NCI-H187 treated with DMSO at 0.1 percent for 48 hours (cell line): ENCODE data around the gene SSBP4.
"Not testable (repeated sequence)": the region's sequence is repeated elsewhere in the genome, so short reads cannot be mapped to it uniquely, and the experiment has no call there.

Experiments
- DNase-seq: peaks from one replicate; lab custom pipeline; 2025; lab: John Stamatoyannopoulos, UW

SSBP4 gene

DNA sequence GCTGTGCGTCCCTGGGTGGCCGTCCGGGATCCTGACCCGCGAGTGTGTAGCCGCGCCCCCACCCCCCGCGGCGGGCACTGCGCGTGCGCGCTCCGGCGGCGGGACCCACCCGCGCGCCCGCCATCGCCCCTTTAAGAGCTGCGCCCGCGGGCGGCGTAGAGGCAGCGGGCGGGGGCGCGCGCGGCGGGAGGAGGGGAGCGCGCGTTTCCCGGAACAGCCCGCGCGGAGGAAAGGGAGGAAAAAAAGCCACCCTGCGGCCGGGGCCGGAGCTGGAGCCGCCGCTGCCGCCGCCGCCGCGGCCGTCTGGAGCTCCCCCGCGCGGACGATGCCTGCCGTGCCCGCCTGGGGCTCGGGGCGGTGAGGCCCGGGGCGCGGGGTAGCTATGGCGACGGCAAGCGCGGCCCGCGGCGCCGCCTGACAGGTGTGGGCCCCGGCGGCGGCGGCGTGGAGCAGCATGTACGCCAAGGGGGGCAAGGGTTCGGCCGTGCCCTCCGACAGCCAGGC is at the start of gene SSBP4:
Gene SSBP4 (plus strand): TSS at position 204 of the 504 bp plus-strand sequence. CDS start 251 bp downstream, at position 455.
- no peak for DNase-seq

DNA sequence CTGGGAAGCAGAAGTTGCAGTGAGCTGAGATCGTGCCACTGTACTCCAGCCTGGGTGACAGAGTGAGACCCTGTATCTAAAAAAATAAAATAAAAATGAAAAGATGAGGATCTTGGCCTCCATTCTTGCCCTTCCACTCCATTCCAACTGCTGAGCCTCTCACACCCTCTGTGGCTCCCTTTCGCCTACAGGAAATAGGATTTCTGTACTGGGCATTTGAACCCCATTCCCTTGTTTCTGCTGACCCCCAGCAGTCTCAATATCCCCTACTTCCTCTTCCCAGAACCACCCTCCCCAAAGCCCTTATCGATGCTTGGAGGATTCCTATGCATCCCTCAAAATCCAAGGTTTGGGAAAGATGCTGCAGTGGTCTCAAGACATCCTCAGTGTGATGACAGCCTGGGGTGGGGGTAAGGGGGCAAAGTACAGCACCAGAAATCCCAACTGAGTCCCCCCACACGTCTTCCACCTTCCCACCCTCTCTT is 45.7 kb upstream of the SSBP4 start:
- DNase-seq, result no peak

DNA sequence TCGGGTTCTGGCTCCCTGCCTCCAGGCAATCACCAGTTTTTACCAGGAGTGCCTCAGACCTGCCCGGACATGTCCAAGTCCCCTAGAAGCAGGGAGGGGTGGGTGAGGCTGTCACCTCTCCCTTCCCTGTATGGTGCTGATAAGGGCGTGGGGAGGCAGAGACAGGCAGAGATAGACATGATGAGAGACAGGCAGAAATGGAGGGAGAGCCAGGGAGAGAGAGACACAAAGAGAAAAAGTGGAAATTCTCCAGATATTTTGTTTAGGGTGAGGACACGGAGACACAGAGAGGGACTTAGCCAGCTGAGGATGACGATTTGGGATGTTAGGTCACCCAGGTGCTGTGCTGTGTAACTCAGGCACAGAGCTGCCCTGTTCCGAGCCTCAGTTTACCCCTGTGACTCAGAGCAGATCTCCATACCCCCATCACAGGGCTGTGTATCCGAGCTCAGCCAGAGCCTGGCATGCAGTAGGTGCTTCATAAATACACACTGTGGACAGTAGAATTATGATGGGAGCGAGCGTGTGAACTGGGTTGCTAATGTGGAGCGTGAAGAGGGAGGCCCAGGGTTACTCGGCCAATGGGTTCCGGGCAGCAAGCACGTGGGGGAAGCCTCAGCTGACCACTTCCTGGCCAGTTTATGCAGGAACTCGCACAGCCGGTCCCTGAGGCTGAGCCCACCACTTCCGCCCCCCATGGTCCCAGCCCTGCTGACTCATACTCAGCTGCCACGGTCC is 45.1 kb upstream of the SSBP4 start:
- no peak for DNase-seq

DNA sequence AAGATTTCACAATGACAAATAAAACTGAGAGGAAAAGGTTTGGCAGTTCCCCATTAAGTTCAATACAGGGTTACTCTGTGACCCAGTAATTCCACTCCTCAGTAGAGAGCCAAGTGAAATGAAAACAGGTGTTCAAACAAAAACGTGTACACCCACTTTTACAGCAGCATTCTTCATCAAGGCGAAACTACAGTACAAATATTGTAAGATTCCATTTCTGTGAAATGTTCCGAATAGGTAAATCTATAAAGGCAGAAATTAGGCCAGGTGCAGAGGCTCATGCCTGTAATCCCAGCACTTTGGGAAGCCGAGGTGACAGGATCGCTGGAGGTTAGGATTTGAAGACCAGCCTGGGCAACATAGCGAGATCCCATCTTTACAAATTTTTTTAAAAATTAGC is 42.2 kb upstream of the SSBP4 start:
- no peak for DNase-seq

DNA sequence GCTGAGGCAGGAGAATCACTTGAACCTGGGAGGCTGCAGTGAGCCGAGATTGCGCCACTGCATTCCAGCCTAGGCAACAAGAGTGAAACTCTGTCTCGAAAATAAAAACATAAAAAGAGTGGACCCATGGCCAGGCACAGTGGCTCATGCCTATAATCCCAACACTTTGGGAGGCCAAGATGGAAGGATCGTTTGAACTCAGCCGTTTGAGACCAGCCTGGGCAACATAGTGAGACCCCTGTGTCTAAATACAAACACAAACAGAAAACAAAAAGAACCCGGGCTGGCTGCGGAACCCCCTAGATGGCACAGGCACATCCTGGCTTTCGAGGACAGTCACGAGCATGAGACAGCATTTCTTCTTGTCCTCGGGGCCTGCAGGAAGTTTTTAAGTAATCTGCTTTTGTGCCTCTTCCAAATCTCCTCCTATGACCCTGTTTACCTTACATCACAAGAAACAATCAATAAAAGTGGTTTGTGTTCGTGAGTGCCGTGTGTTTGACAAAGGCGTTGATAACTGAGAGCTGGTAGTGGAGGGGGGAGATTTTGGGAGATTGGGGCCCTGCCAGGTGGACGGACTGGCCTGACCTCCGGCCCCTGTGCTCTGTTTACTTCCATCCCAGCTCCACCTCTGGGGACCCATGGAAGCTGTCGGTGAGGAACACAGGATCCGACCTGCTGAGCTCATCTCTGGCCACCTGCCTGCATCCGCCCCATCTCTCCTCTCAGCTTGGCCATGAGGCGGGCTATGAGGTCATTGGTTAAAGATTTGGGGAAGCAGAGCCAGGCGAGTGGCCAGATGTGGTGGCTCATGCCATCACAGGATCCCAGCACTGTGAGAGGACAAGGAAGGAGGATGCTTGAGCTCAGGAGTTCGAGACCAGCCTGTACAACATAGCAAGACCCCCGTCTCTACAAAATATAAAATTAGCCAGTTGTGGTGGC is 39.1 kb upstream of the SSBP4 start:
- DNase-seq, result no peak

DNA sequence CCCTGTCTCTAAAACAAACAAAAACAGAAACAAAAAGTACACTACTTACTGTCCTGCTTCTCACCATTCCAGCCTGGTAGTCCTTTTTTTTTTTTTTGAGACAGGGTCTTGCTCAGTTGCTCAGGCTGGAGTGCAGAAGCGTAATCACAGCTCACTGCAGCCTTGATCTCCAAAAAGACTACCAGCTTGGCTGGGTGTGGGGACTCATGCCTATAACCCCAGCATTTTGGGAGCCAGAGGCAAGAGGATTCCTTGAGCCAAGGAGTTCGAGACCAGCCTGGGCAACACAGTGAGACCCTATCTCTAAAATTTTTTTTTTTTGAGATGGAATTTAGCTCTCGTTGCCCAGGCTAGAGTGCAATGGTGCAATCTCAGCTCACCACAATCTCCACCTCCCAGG is 38.4 kb upstream of the SSBP4 start:
- no peak for DNase-seq

DNA sequence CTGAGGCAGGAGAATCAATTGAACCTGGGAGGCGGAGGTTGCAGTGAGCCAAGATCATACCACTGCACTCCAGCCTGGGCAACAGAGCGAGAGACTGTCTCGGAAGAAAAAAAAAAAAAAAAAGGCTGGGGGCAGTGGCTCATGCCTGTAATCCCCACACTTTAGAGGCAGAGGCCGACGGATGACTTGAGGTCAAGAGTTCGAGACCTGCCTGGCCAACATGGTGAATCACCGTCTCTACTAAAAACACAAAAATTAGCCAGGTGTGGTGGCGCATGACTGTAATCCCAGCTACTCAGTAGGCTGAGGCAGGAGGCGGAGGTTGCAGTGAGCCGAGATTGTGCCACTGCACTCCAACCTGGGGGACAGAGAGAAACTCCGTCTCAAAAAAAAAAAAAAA is 35.6 kb upstream of the SSBP4 start:
- not testable (repeated sequence) for DNase-seq

DNA sequence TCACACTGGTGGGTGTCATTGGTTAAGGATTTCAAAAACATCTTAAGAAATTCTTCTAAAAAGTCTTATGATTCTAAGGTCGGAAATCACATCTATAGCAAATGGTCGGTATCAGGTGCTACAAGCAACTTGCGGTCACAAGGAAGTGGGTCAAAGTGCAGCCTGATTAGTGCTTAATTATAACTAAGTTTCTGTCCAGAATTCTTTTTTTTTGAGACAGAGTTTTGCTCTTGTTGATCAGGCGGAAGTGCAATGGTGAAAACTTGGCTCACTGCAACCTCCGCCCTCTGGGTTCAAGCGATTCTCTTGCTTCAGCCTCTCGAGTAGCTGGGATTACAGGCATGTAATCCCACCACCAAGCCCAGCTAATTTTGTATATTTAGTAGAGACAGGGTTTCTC is 34.4 kb upstream of the SSBP4 start:
- no peak for DNase-seq

DNA sequence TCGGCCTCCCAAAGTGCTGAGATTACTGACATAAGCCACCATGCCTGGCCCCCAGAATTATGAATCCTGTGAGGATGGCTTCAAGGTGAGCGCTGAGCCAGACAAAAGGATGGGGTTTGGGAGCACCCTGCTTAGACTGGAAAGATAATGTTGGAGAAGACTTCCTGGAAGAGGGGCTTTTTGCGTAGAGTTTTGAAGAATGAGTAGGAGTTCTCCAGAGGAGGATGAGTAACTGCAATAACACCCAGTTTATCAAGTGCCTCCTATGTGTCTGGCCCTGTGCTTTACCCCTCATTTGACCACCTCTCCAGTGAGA is 33.9 kb upstream of the SSBP4 start:
- no peak for DNase-seq

DNA sequence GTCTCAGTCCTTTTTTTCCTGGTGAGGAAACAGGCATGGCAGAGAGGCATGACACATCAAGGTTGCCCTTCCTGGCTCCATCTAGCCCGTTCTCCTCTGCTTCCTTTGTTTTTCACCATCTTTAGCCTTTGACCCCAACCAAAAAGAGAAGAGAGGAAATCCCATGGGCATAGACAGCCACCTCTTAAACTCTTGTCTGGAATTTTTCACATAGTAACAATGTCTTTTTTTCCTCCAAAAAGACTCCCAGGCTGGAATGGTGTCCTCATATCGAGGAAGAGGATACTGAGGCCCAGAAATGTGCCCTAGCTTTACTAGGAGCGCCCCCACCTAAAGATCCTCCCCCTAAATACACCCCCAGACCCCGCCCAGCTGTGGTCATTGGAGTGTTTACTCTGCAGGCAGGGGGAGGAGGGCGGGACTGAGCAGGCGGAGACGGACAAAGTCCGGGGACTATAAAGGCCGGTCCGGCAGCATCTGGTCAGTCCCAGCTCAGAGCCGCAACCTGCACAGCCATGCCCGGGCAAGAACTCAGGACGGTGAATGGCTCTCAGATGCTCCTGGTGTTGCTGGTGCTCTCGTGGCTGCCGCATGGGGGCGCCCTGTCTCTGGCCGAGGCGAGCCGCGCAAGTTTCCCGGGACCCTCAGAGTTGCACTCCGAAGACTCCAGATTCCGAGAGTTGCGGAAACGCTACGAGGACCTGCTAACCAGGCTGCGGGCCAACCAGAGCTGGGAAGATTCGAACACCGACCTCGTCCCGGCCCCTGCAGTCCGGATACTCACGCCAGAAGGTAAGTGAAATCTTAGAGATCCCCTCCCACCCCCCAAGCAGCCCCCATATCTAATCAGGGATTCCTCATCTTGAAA is 33.3 kb upstream of the SSBP4 start, which contains the start of gene GDF15:
Gene GDF15 (plus strand): TSS at position 484 of the 868 bp plus-strand sequence. CDS start 32 bp downstream, at position 516.
- no peak for DNase-seq

DNA sequence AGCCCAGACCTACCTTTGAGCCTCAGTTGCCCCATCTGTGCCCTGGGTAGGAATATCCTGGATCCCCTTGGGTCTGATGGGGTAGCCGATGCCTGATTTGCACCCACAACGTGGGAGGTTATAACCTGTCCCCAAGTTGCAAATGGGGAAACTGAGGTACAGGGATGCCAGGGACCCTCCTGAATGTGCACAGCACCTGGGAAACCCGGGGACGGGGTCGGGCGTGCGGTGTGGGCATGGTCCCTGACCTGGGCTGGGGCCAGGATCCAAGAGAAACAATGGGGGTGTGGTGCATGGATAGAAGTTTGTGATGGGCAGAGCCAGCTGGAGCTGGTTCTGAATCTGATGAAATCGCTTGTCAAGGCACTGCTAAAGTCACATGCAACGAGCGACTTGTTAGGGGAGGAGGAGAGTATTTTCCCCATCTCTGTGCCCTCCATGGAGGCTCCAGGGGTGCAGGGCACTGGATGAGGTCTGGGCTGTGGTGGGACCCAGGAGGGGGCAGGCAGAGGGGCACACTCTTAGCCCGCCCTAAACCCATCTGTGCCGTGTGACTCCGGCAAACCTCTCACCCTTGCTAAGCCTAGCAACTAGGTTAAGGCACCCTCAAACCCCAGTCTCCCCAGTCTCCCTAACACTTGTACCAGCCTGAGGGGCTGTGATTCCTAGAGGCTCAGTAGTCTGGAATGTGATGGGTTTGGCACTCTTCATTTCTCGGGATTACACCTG is 32.5 kb upstream of the SSBP4 start:
- DNase-seq, result no peak

DNA sequence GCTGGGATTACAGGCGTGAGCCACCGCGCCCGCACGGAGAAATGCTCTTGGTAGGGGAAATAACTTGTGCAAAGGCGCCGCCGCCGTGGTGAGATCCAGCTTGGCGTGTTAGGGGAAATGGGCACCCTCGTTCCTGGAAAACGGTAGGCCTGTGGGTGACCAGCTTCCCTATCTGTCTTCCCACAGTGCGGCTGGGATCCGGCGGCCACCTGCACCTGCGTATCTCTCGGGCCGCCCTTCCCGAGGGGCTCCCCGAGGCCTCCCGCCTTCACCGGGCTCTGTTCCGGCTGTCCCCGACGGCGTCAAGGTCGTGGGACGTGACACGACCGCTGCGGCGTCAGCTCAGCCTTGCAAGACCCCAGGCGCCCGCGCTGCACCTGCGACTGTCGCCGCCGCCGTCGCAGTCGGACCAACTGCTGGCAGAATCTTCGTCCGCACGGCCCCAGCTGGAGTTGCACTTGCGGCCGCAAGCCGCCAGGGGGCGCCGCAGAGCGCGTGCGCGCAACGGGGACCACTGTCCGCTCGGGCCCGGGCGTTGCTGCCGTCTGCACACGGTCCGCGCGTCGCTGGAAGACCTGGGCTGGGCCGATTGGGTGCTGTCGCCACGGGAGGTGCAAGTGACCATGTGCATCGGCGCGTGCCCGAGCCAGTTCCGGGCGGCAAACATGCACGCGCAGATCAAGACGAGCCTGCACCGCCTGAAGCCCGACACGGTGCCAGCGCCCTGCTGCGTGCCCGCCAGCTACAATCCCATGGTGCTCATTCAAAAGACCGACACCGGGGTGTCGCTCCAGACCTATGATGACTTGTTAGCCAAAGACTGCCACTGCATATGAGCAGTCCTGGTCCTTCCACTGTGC is 30.9 kb upstream of the SSBP4 start:
- DNase-seq, result no peak

DNA sequence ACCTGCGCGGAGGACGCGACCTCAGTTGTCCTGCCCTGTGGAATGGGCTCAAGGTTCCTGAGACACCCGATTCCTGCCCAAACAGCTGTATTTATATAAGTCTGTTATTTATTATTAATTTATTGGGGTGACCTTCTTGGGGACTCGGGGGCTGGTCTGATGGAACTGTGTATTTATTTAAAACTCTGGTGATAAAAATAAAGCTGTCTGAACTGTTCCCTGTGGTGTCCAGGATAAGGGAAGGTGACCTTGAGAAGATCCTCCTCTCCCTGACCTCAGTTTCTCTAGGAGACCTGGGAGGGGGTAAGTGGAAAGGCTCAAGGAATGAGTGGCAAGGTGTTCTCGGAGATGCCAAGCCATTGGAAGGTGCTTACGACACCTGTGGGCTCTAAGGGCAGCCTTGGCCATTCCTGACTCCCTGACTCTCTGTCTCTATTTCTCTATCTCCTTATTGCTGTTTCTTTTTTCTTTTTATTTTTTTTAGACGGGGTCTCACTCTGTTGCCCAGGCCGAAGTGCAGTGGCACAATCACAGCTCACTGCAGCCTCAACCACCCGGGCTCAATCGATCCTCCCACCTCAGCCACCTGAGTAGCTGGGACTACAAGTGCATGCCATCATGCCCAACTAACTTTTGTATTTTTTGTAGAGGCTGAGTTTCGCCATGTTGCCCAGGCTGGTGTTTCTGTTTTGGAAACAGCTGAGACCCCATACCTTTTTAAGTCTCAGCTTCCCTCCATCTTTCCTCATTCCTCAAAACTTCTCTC is 30.1 kb upstream of the SSBP4 start:
- no peak for DNase-seq

DNA sequence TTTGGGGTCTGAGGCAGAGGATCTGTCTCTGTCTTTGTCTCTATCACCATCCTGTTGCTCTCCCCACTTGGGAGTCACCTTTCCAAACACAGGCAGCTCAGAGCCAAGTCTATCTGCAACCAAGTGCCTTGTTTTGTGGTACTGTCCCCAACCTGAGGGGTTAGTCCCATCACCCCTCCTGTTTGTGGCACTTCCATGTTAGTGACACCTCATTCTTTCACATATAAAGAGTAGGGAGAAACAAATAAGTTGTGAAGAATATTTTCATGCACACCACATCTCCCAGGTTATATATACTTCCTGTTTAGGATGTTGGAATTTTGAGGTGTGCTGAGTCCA is 29.5 kb upstream of the SSBP4 start:
- no peak for DNase-seq

DNA sequence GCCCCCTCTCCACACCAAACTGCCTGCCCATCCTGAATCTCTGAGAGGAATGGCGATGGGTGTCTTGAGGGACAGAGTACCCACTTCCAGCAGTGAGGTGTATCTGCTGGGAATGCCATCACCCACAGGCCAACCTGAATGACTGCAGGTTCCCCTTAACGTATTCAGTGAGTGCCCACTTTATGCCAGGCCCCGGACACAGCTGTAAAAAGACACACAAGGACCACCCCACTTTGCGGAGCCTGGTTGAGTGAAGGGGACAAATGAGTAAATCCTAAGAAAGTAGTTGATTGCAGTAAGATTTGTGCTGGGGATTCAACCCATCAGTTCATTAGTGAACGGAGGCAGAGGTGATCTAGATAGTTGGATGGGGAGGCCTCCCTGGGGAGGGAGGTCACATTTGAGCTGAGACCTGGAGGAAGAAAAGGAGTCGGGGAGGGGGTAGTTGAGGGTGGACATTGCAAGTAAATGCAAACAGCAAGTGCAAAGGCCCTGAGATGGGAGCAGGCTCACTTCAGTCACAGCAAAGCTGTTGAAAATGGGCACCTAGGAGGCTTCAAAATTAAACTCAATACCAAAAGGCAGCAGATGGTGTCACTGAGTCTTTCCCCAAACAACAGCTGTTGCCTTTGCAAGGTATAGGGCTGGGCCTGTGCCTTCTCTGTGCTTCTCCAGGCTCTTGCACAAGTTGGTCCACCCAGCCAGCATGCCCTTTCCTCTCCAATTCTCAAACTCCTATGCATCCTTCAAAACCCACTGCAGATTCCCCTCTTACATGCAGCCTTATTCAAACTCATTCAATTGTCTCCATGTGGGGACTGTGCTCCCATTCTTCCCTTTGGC is 28.9 kb upstream of the SSBP4 start:
- no peak for DNase-seq

DNA sequence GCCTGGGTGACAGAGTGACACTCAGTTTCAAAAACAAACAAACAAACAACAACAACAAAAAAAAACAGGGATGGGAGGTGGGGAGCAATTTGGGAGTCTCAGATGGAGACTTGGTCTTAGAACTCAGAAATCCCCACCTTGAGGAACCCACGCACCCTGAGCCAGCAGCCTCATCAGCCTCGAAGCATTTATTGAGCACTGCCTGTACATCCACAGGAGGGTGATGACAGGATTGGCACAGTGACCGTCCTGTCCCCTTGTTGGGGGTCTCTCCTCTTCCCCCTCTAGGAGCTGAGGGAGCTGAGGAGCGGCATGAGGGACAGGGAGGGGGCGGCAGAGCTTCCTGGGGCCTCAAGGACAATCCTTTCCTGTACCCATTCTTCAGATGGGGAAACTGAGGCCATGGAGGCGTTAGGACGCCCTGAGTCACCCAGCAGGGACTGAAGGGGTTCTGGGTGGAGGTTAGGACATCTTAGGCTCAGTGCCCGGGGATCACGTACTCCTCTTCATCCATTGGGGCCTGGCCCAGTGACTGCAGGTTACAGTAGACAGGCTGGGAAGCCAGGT is 27.6 kb upstream of the SSBP4 start:
- no peak for DNase-seq

DNA sequence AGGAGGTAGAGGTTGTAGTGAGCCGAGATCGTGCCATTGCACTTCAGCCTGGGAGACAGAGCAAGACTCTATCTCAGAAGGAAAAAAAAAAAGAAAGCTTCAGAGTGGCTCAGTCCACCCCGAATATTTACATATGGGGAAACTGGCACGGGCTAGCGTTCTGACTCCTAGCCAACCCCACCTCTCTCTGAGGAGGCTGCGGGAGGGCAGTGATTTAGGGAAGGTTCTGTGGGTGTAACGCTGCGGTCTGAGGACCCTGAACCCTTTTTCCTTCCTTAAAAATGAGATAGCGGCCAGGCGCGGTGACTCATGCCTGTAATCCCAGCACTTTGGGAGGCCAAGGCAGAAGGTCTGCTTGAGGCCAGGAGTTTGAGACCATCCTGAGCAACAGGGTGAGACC is 26.8 kb upstream of the SSBP4 start:
- no peak for DNase-seq

DNA sequence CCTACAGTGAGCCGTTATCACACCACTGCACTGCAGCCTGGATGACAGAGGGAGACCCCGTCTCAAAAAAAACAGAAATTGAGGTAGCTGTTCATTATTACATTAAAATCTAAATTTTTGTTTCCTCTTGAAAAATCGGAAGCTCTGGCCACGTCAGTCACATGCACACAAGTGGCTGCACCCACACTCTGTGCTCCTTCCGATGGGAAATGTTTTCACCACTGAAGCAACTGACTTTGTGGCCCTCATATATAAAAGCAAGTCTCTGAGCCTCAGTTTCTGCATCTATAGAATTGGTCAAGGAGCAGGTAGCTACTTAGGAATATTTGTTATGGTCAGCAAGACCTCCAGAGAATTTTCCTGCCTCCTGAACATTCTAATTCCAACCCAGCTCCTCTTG is 26.3 kb upstream of the SSBP4 start:
- no peak for DNase-seq
